GM12873 (cell line): ENCODE results near the gene IMP3.
A peak's percentile ranks its signal among the peaks of the same experiment; 100 is the strongest.

Experiments
- TF ChIP-seq, protein P1 (sequence below): IDR thresholded peaks from 2 replicates; pipeline ENCODE4 v1.5.1; 2012; ENCODE audit warnings: low read depth, mild to moderate bottlenecking, moderate library complexity, low read length, control low read depth; ENCODE audit not compliant: insufficient read depth; ENCODE audit errors: missing control alignments

Gene IMP3

DNA sequence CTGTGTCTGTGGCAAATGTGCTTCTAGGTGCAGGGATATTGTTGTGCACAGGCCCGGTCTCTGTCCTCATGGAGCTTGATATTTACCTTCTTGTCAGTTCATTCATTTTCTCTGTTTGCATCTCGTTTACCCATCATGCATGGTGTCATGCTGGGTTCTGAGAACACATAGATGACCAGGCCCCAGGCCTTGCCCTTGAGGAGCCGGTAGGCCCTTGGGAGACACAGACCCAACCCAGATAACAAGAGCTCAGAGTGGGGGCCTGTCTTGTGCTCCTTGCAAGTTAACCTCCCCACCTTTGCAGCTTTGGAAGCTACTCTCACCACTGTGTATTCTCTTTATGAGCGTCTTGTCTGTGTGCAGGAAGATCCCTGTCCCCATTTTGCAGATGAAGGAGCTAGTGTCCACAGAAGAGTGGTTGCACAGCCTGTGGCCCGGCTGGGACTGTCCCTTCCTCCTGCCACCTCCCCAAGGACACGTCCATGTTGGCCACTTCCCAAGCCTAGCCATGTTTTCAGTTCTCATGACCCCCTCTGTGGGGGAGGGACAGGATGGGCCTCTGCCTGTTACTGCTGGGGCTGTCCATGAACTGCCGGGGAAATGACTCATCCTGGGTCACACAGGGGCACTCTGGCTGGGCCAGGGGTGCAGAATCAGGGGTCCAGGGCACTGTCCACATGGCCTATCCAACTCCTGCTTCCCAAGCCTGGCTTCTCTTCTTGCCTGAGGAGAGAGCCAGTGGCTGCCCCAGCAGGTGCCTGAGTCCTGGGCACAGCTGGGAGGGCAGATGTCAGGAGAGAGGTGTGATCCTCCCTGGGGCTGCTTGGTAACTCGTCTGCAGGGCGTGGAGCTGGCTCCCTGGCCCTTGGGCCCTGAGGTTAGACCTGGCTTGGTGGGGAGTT, 11.1 kb upstream of the IMP3 start:
- TF ChIP-seq, protein P1, sequence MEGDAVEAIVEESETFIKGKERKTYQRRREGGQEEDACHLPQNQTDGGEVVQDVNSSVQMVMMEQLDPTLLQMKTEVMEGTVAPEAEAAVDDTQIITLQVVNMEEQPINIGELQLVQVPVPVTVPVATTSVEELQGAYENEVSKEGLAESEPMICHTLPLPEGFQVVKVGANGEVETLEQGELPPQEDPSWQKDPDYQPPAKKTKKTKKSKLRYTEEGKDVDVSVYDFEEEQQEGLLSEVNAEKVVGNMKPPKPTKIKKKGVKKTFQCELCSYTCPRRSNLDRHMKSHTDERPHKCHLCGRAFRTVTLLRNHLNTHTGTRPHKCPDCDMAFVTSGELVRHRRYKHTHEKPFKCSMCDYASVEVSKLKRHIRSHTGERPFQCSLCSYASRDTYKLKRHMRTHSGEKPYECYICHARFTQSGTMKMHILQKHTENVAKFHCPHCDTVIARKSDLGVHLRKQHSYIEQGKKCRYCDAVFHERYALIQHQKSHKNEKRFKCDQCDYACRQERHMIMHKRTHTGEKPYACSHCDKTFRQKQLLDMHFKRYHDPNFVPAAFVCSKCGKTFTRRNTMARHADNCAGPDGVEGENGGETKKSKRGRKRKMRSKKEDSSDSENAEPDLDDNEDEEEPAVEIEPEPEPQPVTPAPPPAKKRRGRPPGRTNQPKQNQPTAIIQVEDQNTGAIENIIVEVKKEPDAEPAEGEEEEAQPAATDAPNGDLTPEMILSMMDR, result no peak

DNA sequence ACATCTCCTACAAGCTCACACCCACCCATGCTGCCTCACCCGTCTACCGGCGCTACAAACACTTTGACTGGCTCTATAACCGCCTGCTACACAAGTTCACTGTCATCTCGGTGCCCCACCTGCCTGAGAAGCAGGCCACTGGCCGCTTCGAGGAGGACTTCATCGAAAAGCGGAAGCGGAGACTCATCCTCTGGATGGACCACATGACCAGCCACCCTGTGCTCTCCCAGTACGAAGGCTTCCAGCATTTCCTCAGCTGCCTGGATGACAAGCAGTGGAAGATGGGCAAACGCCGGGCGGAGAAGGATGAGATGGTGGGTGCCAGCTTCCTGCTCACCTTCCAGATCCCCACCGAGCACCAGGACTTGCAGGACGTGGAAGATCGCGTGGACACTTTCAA, 9.8 kb upstream of the IMP3 start:
- TF ChIP-seq, protein P1, result no peak

DNA sequence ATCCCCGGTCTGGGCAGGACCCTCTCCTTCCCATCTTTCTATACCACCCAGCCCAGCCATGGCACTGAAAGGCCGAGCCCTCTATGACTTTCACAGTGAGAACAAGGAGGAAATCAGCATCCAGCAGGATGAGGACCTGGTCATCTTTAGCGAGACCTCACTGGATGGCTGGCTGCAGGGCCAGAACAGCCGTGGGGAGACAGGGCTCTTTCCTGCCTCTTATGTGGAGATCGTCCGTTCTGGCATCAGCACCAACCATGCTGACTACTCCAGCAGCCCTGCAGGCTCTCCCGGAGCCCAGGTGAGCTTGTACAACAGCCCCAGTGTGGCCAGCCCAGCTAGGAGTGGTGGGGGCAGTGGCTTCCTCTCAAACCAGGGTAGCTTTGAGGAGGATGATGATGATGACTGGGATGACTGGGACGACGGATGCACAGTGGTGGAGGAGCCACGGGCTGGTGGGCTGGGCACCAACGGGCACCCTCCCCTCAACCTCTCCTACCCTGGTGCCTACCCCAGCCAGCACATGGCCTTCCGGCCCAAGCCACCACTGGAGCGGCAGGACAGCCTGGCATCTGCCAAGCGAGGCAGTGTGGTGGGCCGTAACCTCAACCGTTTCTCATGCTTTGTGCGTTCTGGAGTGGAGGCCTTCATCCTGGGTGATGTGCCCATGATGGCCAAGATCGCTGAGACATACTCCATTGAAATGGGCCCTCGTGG, 9.2 kb upstream of the IMP3 start:
- TF ChIP-seq, protein P1, result no peak

DNA sequence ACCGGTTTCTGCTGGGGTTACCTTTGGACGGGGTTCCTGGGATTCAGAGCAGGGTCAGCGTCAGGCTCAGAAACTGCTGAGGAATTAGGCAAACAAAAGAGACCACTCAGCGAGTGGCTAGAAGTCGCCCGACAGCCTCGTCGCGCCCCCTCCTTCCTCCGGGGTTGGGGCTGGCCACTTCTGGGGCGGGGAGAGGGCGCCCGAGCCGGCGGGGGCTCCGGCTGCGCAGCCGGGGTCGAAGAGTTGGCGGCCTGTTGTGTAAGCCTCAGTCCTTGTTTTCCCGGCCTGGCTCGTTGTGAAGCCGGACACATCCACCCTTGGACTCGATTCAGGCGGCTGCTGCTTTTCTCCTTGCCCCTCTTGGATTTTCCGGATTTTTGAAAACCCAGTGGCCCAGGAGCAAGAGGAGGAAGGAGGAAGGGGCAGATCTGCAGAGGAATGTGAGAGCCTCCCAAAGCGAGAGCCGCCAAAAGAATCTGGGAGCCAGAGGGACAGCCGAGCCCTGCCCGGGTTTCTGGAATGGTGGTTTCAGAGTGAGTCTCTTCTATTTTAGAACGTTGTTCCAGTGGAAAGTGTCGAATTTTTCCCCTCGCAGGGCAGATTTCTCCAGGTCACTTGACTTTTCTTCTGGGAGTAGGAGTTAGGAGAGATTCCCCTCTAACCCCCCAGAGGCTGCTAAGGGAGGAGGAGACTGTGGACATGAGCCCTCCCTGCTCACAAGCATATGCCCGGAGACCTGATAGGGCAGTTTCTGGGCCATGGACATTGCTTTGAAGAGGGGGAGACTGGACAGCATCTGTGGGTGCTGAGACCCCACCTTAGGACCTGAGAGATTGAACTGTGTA, 8.4 kb upstream of the IMP3 start:
- TF ChIP-seq, protein P1, result no peak

DNA sequence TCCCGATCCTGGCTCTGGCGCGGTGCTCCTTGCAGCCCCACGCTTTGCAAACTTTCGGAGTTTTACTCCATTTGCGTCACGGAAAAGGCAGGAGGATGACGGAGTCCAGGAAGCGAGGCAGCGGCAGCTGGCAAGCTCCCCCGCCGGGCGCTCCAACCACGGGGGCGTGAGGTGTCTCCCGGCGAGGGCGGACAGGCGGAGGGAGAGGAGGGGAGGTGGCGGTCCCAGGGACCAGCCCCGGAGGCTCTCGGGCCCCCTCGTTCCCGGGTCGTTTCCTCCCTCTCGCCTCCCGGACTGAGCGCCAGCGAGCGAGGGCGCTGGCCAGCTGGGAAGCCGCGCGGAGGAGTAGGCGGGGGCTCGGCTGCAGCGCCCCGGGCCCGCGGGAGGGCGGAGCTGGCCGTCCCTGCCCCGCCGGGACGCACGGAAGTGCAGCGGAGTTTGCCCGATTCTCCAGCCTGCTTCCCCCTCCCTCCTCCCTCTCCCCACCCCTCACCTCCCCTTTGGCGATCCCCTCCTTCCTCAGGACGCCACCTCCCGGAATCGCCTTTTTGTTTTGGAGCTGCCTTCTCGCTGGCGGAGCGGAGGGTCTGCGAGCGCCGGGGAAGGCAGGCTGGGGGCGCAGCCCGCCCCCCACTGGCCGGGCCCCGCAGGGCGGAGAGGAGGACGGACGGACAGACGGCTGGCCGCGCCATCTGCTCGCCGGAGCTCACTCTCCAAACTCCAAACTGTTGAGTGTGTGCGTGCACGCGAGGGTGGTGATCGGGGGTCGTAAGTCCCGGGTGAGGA, 7.5 kb upstream of the IMP3 start, which contains the start of gene SNX33:
TSS of gene SNX33 (plus strand) at position 543 of the 786 bp plus-strand sequence. CDS start 1,191 bp downstream, outside the sequence.
- TF ChIP-seq, protein P1, result peak; percentile 65

DNA sequence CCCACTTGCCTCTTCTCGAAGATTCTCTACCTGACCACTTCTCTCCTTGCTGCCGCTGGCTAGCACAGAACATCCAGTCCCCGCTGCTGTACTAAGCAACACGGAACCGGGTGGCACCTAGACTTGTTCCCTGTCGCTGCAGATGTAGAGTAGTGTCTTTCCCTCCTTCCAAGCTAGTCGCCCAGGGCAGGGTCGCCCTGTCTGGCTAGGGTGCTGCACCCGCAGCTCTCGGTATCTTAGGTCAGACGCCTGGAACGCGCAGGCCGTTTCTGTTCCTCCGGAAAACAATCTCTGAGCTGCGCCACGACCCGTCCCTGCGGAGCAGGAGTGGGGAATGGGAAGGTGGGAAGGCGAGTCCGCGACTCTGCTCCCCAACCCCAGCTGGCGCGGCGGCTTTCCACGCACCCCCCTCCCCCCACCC, 6.9 kb upstream of the IMP3 start:
- TF ChIP-seq, protein P1, result no peak
